ENCODE data around the gene TCEANC. TPM values are rescaled to one million over a fixed set of nuclear protein-coding genes. Genes with fewer than 3 reads are reported as not detected.
"Not testable (repeated sequence)": the region's sequence is repeated elsewhere in the genome, so short reads cannot be mapped to it uniquely, and the experiment has no call there.

The TCEANC gene
- total RNA-seq, 2 experiments from 2014 or later = 1.3 to 1.4 TPM

DNA sequence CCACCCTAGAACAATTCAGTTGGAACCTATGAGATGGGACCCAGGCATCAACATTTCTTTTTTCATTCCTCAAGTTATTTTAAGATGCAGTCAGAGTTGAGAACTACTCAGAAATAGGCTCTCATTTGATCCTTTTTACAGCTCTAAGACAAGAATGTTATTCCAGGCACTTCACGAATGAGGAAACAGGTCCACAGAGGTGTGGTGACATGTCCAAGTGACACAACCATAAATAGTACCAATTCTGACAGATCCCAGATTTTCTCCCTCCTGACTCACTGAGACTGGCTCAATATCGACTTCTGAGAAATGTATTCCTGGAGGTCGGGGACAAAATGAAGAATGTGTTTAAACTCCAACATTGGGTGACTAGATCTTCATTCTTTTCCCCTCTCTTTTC is 11.1 kb downstream of the TCEANC start:
- ChIA-PET CTCF (no interaction called here), POLR2A (no interaction called here)
- no peak overlapping the region for H3K4me3 Mint-ChIP-seq
- DNase-seq (no peak), ATAC-seq (no peak)
- peaks cover 15% of the 10 kb centered on the region for H3K4me1 Mint-ChIP-seq (ENCODE audit: low read depth)
- H3K9me3 Mint-ChIP-seq = no peaks in the 10 kb centered on the region
- H3K36me3 Mint-ChIP-seq (ENCODE audit: low read depth) = peaks cover 6% of the 10 kb centered on the region
- intact Hi-C loops (cut with micrococcal nuclease) = no loop called here
- H3K27ac Mint-ChIP-seq = no peak overlapping the region
- H3K27me3 Mint-ChIP-seq = no peaks in the 10 kb centered on the region
- TF ChIP-seq CTCF (IDR thresholded peaks at IDR 0.05) = no peak

GRCh38 chrX:13666836-13667235 is 13.9 kb downstream of the TCEANC start:
- H3K4me3 Mint-ChIP-seq = no peak overlapping the region
- TF ChIP-seq CTCF (IDR thresholded peaks at IDR 0.05) = no peak
- intact Hi-C loops (cut with micrococcal nuclease) = no loop called here
- DNase-seq (no peak), ATAC-seq (no peak)
- ChIA-PET POLR2A (no interaction called here), CTCF (interaction anchor here (0.8 kb wide), 1 partner anchor 8 kb away, joined by 3 read pairs; no protein-coding TSS in a partner anchor)
- H3K36me3 Mint-ChIP-seq (ENCODE audit: low read depth) = peaks cover 10% of the 10 kb centered on the region
- no peak overlapping the region for H3K27ac Mint-ChIP-seq
- H3K27me3 Mint-ChIP-seq = no peaks in the 10 kb centered on the region
- peaks cover 23% of the 10 kb centered on the region for H3K4me1 Mint-ChIP-seq (ENCODE audit: low read depth)
- H3K9me3 Mint-ChIP-seq = no peaks in the 10 kb centered on the region

- intact Hi-C loops (cut with micrococcal nuclease) = no loop called here
- TF ChIP-seq CTCF (IDR thresholded peaks at IDR 0.05) = no peak
- Mint-ChIP-seq H3K36me3 (ENCODE audit: low read depth) (peaks cover 12% of the 10 kb centered on the region), H3K9me3 (no peaks in the 10 kb centered on the region), H3K4me1 (ENCODE audit: low read depth) (peaks cover 17% of the 10 kb centered on the region), H3K4me3 (no peak overlapping the region), H3K27me3 (no peaks in the 10 kb centered on the region), H3K27ac (no peak overlapping the region)
- no peak for DNase-seq
- no peak for ATAC-seq
- CTCF ChIA-PET = no interaction called here
- POLR2A ChIA-PET = interaction anchor here (1.3 kb wide), 1 partner anchor 361 kb away, joined by 4 read pairs; the partner anchor contains the start of gene GEMIN8
Observed at GRCh38 chrX:13667919-13668318, 15.0 kb downstream of the TCEANC start.

GRCh38 chrX:13669246-13669737 is 16.4 kb downstream of the TCEANC start:
- no peak for TF ChIP-seq CTCF (IDR thresholded peaks at IDR 0.05)
- intact Hi-C loops (cut with micrococcal nuclease) = no loop called here
- peak; percentile 75 for DNase-seq
- H3K4me1 Mint-ChIP-seq (ENCODE audit: low read depth) = peaks cover 17% of the 10 kb centered on the region
- peaks cover 12% of the 10 kb centered on the region for H3K36me3 Mint-ChIP-seq (ENCODE audit: low read depth)
- ChIA-PET POLR2A (interaction anchor here (1.0 to 2.2 kb wide), 6 partner anchors 17 to 719 kb away, joined by 3 to 19 read pairs (median 4); partner anchors contain the start of genes GEMIN8, OFD1, RAB9A and TCEANC), CTCF (interaction anchor here (0.8 to 1.1 kb wide), 3 partner anchors 10 to 22 kb away, joined by 3 read pairs; no protein-coding TSS in a partner anchor)
- peak; percentile 85 for ATAC-seq
- no peaks in the 10 kb centered on the region for H3K9me3 Mint-ChIP-seq
- H3K27ac Mint-ChIP-seq = peak overlapping the region; percentile 94
- H3K27me3 Mint-ChIP-seq = no peaks in the 10 kb centered on the region
- H3K4me3 Mint-ChIP-seq = peak overlapping the region; percentile 59

DNA sequence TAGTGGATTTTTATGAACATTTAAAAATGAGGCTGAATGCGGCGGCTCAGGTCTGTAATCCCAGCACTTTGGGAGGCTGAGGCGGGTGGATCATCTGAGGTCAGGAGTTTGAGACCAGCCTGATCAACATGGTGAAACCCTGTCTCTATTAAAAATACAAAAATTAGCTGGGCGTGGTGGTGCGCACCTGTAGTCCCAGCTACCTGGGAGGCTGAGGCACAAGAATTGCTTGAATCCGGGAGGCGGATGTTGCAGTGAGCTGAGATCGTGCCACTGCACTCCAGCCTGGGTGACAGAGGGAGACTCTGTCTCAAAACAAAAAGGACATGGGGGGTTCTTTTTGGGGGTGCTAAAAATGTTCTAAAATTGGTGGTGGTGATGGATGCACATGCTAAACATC is 16.8 kb downstream of the TCEANC start:
- peaks cover 17% of the 10 kb centered on the region for H3K4me1 Mint-ChIP-seq (ENCODE audit: low read depth)
- intact Hi-C loops (cut with micrococcal nuclease); H3K27me3 Mint-ChIP-seq; ATAC-seq; H3K9me3 Mint-ChIP-seq: not testable (repeated sequence)
- peak overlapping the region; percentile 94 for H3K27ac Mint-ChIP-seq
- peak; percentile 8 for DNase-seq
- peak overlapping the region; percentile 59 for H3K4me3 Mint-ChIP-seq
- H3K36me3 Mint-ChIP-seq (ENCODE audit: low read depth) = peaks cover 12% of the 10 kb centered on the region
- ChIA-PET CTCF (interaction anchor here (0.8 to 1.1 kb wide), 3 partner anchors 11 to 22 kb away, joined by 3 read pairs; no protein-coding TSS in a partner anchor), POLR2A (interaction anchor here (1.0 to 2.2 kb wide), 5 partner anchors 17 to 719 kb away, joined by 3 to 19 read pairs (median 4); partner anchors contain the start of genes OFD1, RAB9A, TCEANC and TRAPPC2)

All from activated CD8-positive, alpha-beta T cell treated with anti-CD3 and anti-CD28 coated beads for 36 hours (primary cell).